IPS DF 4.7 (cell line): ENCODE results near the gene ERVW-1.
A peak's percentile ranks its signal among the peaks of the same experiment; 100 is the strongest.
"Not testable (repeated sequence)": the region's sequence is repeated elsewhere in the genome, so short reads cannot be mapped to it uniquely, and the experiment has no call there.

Experiments
- DNase-seq: peaks from one replicate; pipeline ENCODE4 v3.0.0-alpha.2; 2013; ENCODE audit warnings: low spot score; ENCODE audit errors: extremely low read depth

Gene ERVW-1

GRCh38 chr7:92473989-92474388, 3.8 kb downstream of the ERVW-1 start:
- DNase-seq, result not testable (repeated sequence)

GRCh38 chr7:92468589-92468988, 9.2 kb downstream of the ERVW-1 start:
- not testable (repeated sequence) for DNase-seq

GRCh38 chr7:92466682-92467081, 11.1 kb downstream of the ERVW-1 start:
- DNase-seq, result no peak

GRCh38 chr7:92464515-92464914, 13.2 kb downstream of the ERVW-1 start:
- DNase-seq, result no peak

- DNase-seq, result no peak
These were observed 15.2 kb downstream of the ERVW-1 start for GRCh38 chr7:92462560-92462959.

- DNase-seq, result no peak
These were observed 16.4 kb downstream of the ERVW-1 start for GRCh38 chr7:92461027-92462003.

- DNase-seq, result no peak
These were observed 17.2 kb downstream of the ERVW-1 start for GRCh38 chr7:92460510-92460909.

- DNase-seq, result no peak
These were observed 17.6 kb downstream of the ERVW-1 start for GRCh38 chr7:92460109-92460508.

GRCh38 chr7:92456236-92456635, 21.5 kb downstream of the ERVW-1 start:
- DNase-seq, result no peak

GRCh38 chr7:92451645-92452044, 26.1 kb downstream of the ERVW-1 start:
- no peak for DNase-seq

GRCh38 chr7:92448205-92448747, 29.5 kb downstream of the ERVW-1 start:
- DNase-seq, result no peak

GRCh38 chr7:92447345-92448204, 30.2 kb downstream of the ERVW-1 start, which contains the start of gene GATAD1:
Gene GATAD1 (plus strand): TSS chr7:92447482. CDS start chr7:92447730, 248 bp downstream.
- peak; percentile 76 for DNase-seq

- DNase-seq, result no peak
These were observed 30.8 kb downstream of the ERVW-1 start for GRCh38 chr7:92446869-92447344.

- not testable (repeated sequence) for DNase-seq
These were observed 35.0 kb downstream of the ERVW-1 start for GRCh38 chr7:92442720-92443119.

- no peak for DNase-seq
These were observed 39.7 kb downstream of the ERVW-1 start for GRCh38 chr7:92437956-92438491.

- DNase-seq, result no peak
These were observed 40.9 kb downstream of the ERVW-1 start for GRCh38 chr7:92436612-92437445.

- no peak for DNase-seq
These were observed 42.2 kb downstream of the ERVW-1 start for GRCh38 chr7:92435542-92435941.

GRCh38 chr7:92433019-92433418, 44.7 kb downstream of the ERVW-1 start:
- DNase-seq, result no peak

GRCh38 chr7:92432299-92432946, 45.3 kb downstream of the ERVW-1 start:
- DNase-seq, result no peak

- no peak for DNase-seq
These were observed 50.6 kb downstream of the ERVW-1 start for GRCh38 chr7:92427193-92427592.
